ENCODE data around the gene RAB5A. TPM values are rescaled to one million over a fixed set of nuclear protein-coding genes. Genes with fewer than 3 reads are reported as not detected.
"Not testable (repeated sequence)": the region's sequence is repeated elsewhere in the genome, so short reads cannot be mapped to it uniquely, and the experiment has no call there.

The RAB5A gene
- total and polyA plus RNA-seq, 10 of the 15 experiments (the other 5 are each of a cell fraction or from before 2014, with no cell fraction given) = 15.8 to 44.3 (median 29.1) TPM

- no peak for TF ChIP-seq POLR2AphosphoS5 (IDR thresholded peaks at IDR 0.05; ENCODE audit: low read length)
- no peak for TF ChIP-seq CREB1 (IDR thresholded peaks at IDR 0.05; ENCODE audit: low read depth)
- TF ChIP-seq MYC (IDR thresholded peaks at IDR 0.05; ENCODE audit: insufficient read depth, insufficient read length, insufficient replicate concordance, low read length, severe bottlenecking) = no peak
- no peak for TF ChIP-seq FOXM1 (IDR thresholded peaks at IDR 0.05; ENCODE audit: low read depth, low read length)
- TF ChIP-seq RAD51 (IDR thresholded peaks at IDR 0.05) = no peak
These were observed 68.6 kb downstream of the RAB5A start (continued) for GRCh38 chr3:20015525-20015924.

- BruUV-seq (replicated peaks); H3K27me3 ChIP-seq (replicated peaks in 1 of 2; ENCODE audit: control insufficient read depth in 2 of 2, insufficient read depth in 2 of 2, low read length in 1 of 2); H3K79me2 ChIP-seq (ENCODE audit: control insufficient read depth, insufficient read depth, low read length); H3K4me1 ChIP-seq (ENCODE audit: control insufficient read depth, insufficient read depth, low read length); DNase-seq (ENCODE audit: low read depth, low spot score); H3K9ac ChIP-seq (ENCODE audit: control insufficient read depth, insufficient read depth, low read length); SMC1A ChIA-PET (ENCODE audit: uncharacterized antibody, unreplicated experiment); H3K36me3 ChIP-seq (ENCODE audit: control insufficient read depth in 2 of 2, insufficient read depth in 2 of 2, low read length in 1 of 2); H4K20me1 ChIP-seq (ENCODE audit: control insufficient read depth, insufficient read depth); H3K9me3 ChIP-seq (replicated peaks; ENCODE audit: control insufficient read depth, insufficient read depth, low read length); H3K4me3 ChIP-seq; ATAC-seq; RAD21 ChIA-PET (ENCODE audit: unreplicated experiment); in situ Hi-C loops (cut with MboI); H3K4me2 ChIP-seq (ENCODE audit: control insufficient read depth, insufficient read depth); intact Hi-C loops (cut with micrococcal nuclease; ENCODE audit: unreplicated experiment); H2AFZ ChIP-seq (ENCODE audit: control insufficient read depth, low read depth, low read length); H3K27ac ChIP-seq (ENCODE audit: control insufficient read depth, insufficient read depth); FAIRE-seq: not testable (repeated sequence)
- WGBS (ENCODE audit: insufficient coverage, insufficient replicate concordance, low lambda C conversion rate, missing lambda C conversion rate) = 42% methylated on average over 3 of the region's 3 CpGs
- CTCF ChIA-PET = interaction anchor here (0.7 kb wide), 1 partner anchor 130 kb away, joined by 3 read pairs; no protein-coding TSS in a partner anchor
- POLR2A ChIA-PET = interaction anchor here (0.6 kb wide), 1 partner anchor 13 kb away, joined by 4 read pairs; no protein-coding TSS in a partner anchor
These were observed 69.2 kb downstream of the RAB5A start for GRCh38 chr3:20016076-20016475.

- FAIRE-seq = no peak
- intact Hi-C loops (cut with micrococcal nuclease; ENCODE audit: unreplicated experiment) (no loop called here), in situ Hi-C loops (cut with MboI) (no loop called here)
- Histone ChIP-seq H2AFZ (ENCODE audit: control insufficient read depth, low read depth, low read length) (no peak overlapping the region), H3K4me2 (ENCODE audit: control insufficient read depth, insufficient read depth) (no peak overlapping the region), H3K9me3 (replicated peaks; ENCODE audit: control insufficient read depth, insufficient read depth, low read length) (no peaks in the 10 kb centered on the region), H4K20me1 (ENCODE audit: control insufficient read depth, insufficient read depth) (no peaks in the 10 kb centered on the region), H3K79me2 (ENCODE audit: control insufficient read depth, insufficient read depth, low read length) (no peaks in the 10 kb centered on the region), H3K4me3 (no peak overlapping the region), H3K27me3 (replicated peaks in 1 of 2; ENCODE audit: control insufficient read depth in 2 of 2, insufficient read depth in 2 of 2, low read length in 1 of 2) (no peaks in the 10 kb centered on the region), H3K4me1 (ENCODE audit: control insufficient read depth, insufficient read depth, low read length) (no peaks in the 10 kb centered on the region), H3K9ac (ENCODE audit: control insufficient read depth, insufficient read depth, low read length) (no peak overlapping the region), H3K36me3 (ENCODE audit: control insufficient read depth in 2 of 2, insufficient read depth in 2 of 2, low read length in 1 of 2) (no peaks in the 10 kb centered on the region), H3K27ac (ENCODE audit: control insufficient read depth, insufficient read depth) (no peak overlapping the region)
- POLR2A ChIA-PET = interaction anchor here (0.6 kb wide), 1 partner anchor 1275 kb away, joined by 3 read pairs; no protein-coding TSS in a partner anchor
- RAD21 ChIA-PET (ENCODE audit: unreplicated experiment) = no interaction called here
- ATAC-seq = no peak
- WGBS (ENCODE audit: insufficient coverage, insufficient replicate concordance, low lambda C conversion rate, missing lambda C conversion rate) = 80% methylated on average over 2 of the region's 2 CpGs
- no TSS peak for BruUV-seq (replicated peaks)
- CTCF ChIA-PET = no interaction called here
- SMC1A ChIA-PET (ENCODE audit: uncharacterized antibody, unreplicated experiment) = interaction anchor here (0.6 kb wide), 1 partner anchor 134 kb away, joined by 3 read pairs; no protein-coding TSS in a partner anchor
- DNase-seq (ENCODE audit: low read depth, low spot score) = no peak
- no peak for TF ChIP-seq ZNF687 (IDR thresholded peaks at IDR 0.05)
- no peak for TF ChIP-seq BCLAF1 (IDR thresholded peaks at IDR 0.05)
- no peak for TF ChIP-seq SMARCA5 (IDR thresholded peaks at IDR 0.05)
These were observed 76.2 kb downstream of the RAB5A start for GRCh38 chr3:20022954-20023622.
